ENCODE results near the gene CPSF4L. TPM values are rescaled to one million over a fixed set of nuclear protein-coding genes. Genes with fewer than 3 reads are reported as not detected.

The CPSF4L gene
- polyA plus RNA-seq, 1 of the 3 experiments (the other 2 are of a cell fraction), result 0.10 TPM

DNA sequence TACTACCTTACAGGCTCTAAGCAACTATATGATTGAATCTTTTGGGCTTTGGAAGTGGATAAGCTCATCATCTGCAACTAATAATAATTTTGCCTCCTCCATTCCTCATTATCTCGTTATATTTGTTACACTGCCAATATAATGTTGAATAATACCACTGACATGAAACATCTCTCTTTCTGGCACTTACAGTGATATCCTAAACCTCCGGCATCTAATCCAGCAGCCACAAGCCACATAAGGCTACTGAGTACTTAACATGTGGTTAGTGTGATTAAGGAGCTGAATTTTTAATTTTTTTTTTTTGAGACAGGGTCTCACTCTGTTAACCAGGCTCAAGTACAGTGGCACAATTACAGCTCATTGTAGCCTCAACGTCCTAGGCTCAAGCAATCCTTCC, 40.5 kb upstream of the CPSF4L start (continued):
- no peak for TF ChIP-seq EZH2phosphoT487 (IDR thresholded peaks at IDR 0.05; ENCODE audit: borderline replicate concordance, low read depth)
- peak; percentile 78; the same call in 1 of the 2 replicates for TF ChIP-seq NFIC (IDR thresholded peaks at IDR 0.05; ENCODE audit: borderline replicate concordance)
- peak in 1 of 2 experiments; percentile 86; a peak in 2 of 4 replicates for TF ChIP-seq EP300 (IDR thresholded peaks at IDR 0.05; ENCODE audit: borderline replicate concordance in 1 of 2, low read depth in 1 of 2, low read length in 1 of 2)
- TF ChIP-seq, protein P1, sequence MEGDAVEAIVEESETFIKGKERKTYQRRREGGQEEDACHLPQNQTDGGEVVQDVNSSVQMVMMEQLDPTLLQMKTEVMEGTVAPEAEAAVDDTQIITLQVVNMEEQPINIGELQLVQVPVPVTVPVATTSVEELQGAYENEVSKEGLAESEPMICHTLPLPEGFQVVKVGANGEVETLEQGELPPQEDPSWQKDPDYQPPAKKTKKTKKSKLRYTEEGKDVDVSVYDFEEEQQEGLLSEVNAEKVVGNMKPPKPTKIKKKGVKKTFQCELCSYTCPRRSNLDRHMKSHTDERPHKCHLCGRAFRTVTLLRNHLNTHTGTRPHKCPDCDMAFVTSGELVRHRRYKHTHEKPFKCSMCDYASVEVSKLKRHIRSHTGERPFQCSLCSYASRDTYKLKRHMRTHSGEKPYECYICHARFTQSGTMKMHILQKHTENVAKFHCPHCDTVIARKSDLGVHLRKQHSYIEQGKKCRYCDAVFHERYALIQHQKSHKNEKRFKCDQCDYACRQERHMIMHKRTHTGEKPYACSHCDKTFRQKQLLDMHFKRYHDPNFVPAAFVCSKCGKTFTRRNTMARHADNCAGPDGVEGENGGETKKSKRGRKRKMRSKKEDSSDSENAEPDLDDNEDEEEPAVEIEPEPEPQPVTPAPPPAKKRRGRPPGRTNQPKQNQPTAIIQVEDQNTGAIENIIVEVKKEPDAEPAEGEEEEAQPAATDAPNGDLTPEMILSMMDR (IDR thresholded peaks at IDR 0.05), result no peak
- peak; percentile 29 for TF ChIP-seq CHD2 (IDR thresholded peaks at IDR 0.05; ENCODE audit: low read length, partially characterized antibody)
- 0 out of 2 replicates have a peak, but pooled peaks have one; percentile 2 for TF ChIP-seq FOSL2 (IDR thresholded peaks at IDR 0.05; ENCODE audit: borderline replicate concordance, low read depth)
- TF ChIP-seq RFX5 (IDR thresholded peaks at IDR 0.05; ENCODE audit: low read length), result no peak
- no peak for TF ChIP-seq GABPA (IDR thresholded peaks at IDR 0.05; ENCODE audit: low read depth)

DNA sequence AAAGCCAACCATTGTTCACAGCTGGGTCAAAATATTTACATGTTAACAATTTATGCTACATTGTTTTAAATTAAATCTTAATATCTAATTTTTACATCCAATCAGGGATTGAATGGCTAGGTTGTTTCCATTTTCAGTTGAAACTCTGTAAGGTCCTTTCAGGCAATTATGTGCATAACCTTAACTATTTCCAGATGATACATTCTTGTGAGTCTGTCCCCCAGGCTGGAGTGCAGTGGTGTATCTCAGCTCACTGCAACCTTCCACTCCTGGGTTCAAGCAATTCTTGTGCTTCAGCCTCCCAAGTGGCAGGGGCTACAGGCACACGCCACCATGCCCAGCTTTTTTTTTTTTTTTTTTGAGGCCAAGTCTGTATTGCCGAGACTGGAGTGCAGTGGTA, 39.7 kb upstream of the CPSF4L start:
- TF ChIP-seq POLR2AphosphoS5 (IDR thresholded peaks at IDR 0.05; ENCODE audit: low read depth, low read length) (peak; percentile 25; the same call in 1 of the 2 replicates), TCF12 (IDR thresholded peaks at IDR 0.05) (peak; percentile 91), EP300 (IDR thresholded peaks at IDR 0.05; ENCODE audit: borderline replicate concordance in 1 of 2, low read depth in 1 of 2, low read length in 1 of 2) (0 out of 4 replicates have a peak, but pooled peaks of 1 of the 2 experiments have one; percentile 10), SIN3A (IDR thresholded peaks at IDR 0.05; ENCODE audit: borderline replicate concordance, low read depth, low read length) (no peak), RFX5 (IDR thresholded peaks at IDR 0.05; ENCODE audit: low read length) (no peak)
- no peak overlapping the region for H2AFZ ChIP-seq (ENCODE audit: low read depth)
- H4K20me1 ChIP-seq (ENCODE audit: insufficient read depth), result peaks cover 52% of the 10 kb centered on the region
- H3K4me2 ChIP-seq, result no peak overlapping the region; the same call in 1 of the 2 replicates
- H3K36me3 ChIP-seq (replicated peaks in 1 of 2; ENCODE audit: control insufficient read depth in 1 of 2, insufficient read depth in 2 of 2, low read length in 1 of 2), result peaks cover 0 to 4% of the 10 kb centered on the region in 2 experiments
- H3K27ac ChIP-seq (ENCODE audit: low read depth in 2 of 2, low read length in 1 of 2), result peak overlapping the region; percentile 31 to 35; a peak in 2 of 4 replicates
- peaks cover 38% of the 10 kb centered on the region for H3F3A ChIP-seq (replicated peaks; ENCODE audit: insufficient read depth)
- 87% methylated on average over 2 of the region's 2 CpGs for WGBS (ENCODE audit: low lambda C conversion rate)
- peaks cover 57 to 69% of the 10 kb centered on the region in 2 experiments for H3K4me1 ChIP-seq (ENCODE audit: control insufficient read depth in 1 of 2, insufficient read depth in 2 of 2, low read depth in 1 of 2, low read length in 1 of 2)
- DNase-seq, result no peak
- no peak overlapping the region for H3K9ac ChIP-seq
- H3K9me2 ChIP-seq, result no peaks in the 10 kb centered on the region
- no peaks in the 10 kb centered on the region for H3K27me3 ChIP-seq (ENCODE audit: insufficient read depth)
- ChIA-PET CTCF (interaction anchor here (0.7 to 2.8 kb wide), 14 partner anchors 9 to 574 kb away, joined by 3 to 21 read pairs (median 4); no protein-coding TSS in a partner anchor), POLR2A (interaction anchor here (1.1 kb wide), 1 partner anchor 41 kb away, joined by 6 read pairs; no protein-coding TSS in a partner anchor)
- H3K9me3 ChIP-seq, result no peaks in the 10 kb centered on the region
- peaks cover 100% of the 10 kb centered on the region for H3K79me2 ChIP-seq (ENCODE audit: insufficient read depth)
- H3K4me3 ChIP-seq (ENCODE audit: low read depth in 2 of 2, low read length in 1 of 2), result no peak overlapping the region

DNA sequence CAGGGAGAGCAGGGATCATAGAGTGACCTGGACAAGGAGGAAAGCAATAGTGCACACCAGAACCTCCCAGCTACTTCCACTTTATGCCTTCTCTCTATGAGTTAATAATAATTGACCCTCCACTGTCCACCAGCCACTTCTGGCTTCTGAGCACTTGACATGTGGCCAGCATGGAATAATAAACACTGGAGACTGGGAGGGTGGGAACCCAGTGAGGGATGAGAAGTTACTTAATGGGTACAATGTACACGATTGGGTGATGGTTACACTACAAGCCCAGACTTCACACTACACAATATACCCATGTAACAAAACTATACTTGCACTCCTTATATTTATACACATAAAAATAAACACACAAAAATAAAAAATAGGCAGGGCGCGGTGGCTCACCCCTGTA, 38.7 kb upstream of the CPSF4L start:
- Histone ChIP-seq H3K36me3 (replicated peaks in 1 of 2; ENCODE audit: control insufficient read depth in 1 of 2, insufficient read depth in 2 of 2, low read length in 1 of 2) (no peaks in the 10 kb centered on the region), H3F3A (replicated peaks; ENCODE audit: insufficient read depth) (peaks cover 30% of the 10 kb centered on the region), H3K27ac (ENCODE audit: low read depth in 2 of 2, low read length in 1 of 2) (no peak overlapping the region), H3K9me2 (no peaks in the 10 kb centered on the region), H3K27me3 (ENCODE audit: insufficient read depth) (no peaks in the 10 kb centered on the region), H3K9me3 (no peaks in the 10 kb centered on the region), H3K4me3 (ENCODE audit: low read depth in 2 of 2, low read length in 1 of 2) (no peak overlapping the region), H4K20me1 (ENCODE audit: insufficient read depth) (peaks cover 52% of the 10 kb centered on the region), H3K4me1 (ENCODE audit: control insufficient read depth in 1 of 2, insufficient read depth in 2 of 2, low read depth in 1 of 2, low read length in 1 of 2) (peaks cover 48 to 59% of the 10 kb centered on the region in 2 experiments), H3K4me2 (no peak overlapping the region), H2AFZ (ENCODE audit: low read depth) (no peak overlapping the region), H3K79me2 (ENCODE audit: insufficient read depth) (peaks cover 100% of the 10 kb centered on the region), H3K9ac (no peak overlapping the region)
- ChIA-PET POLR2A (interaction anchor here (0.9 kb wide), 1 partner anchor 10 kb away, joined by 3 read pairs; no protein-coding TSS in a partner anchor), CTCF (interaction anchor here (0.6 to 5.5 kb wide), 4 partner anchors 10 to 185 kb away, joined by 3 to 37 read pairs (median 10); partner anchors contain the start of gene CDC42EP4)
- WGBS (ENCODE audit: low lambda C conversion rate), result 93% methylated on average over 3 of the region's 3 CpGs
- no peak for DNase-seq
- TF ChIP-seq, protein P2, sequence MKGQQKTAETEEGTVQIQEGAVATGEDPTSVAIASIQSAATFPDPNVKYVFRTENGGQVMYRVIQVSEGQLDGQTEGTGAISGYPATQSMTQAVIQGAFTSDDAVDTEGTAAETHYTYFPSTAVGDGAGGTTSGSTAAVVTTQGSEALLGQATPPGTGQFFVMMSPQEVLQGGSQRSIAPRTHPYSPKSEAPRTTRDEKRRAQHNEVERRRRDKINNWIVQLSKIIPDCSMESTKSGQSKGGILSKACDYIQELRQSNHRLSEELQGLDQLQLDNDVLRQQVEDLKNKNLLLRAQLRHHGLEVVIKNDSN (IDR thresholded peaks at IDR 0.05; ENCODE audit: borderline replicate concordance, low read depth), result no peak
- TF ChIP-seq, protein P3, sequence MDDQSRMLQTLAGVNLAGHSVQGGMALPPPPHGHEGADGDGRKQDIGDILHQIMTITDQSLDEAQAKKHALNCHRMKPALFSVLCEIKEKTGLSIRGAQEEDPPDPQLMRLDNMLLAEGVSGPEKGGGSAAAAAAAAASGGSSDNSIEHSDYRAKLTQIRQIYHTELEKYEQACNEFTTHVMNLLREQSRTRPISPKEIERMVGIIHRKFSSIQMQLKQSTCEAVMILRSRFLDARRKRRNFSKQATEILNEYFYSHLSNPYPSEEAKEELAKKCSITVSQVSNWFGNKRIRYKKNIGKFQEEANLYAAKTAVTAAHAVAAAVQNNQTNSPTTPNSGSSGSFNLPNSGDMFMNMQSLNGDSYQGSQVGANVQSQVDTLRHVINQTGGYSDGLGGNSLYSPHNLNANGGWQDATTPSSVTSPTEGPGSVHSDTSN (IDR thresholded peaks at IDR 0.05), result no peak
- TF ChIP-seq POLR2AphosphoS5 (IDR thresholded peaks at IDR 0.05; ENCODE audit: low read depth, low read length) (no peak), JUND (IDR thresholded peaks at IDR 0.05) (no peak), GATA2 (CRISPR knock-in tag; IDR thresholded peaks at IDR 0.05) (no peak), RAD21 (IDR thresholded peaks at IDR 0.05; ENCODE audit: low read length) (no peak), MXI1 (IDR thresholded peaks at IDR 0.05; ENCODE audit: low read depth, low read length) (no peak)
- TF ChIP-seq, protein P4, sequence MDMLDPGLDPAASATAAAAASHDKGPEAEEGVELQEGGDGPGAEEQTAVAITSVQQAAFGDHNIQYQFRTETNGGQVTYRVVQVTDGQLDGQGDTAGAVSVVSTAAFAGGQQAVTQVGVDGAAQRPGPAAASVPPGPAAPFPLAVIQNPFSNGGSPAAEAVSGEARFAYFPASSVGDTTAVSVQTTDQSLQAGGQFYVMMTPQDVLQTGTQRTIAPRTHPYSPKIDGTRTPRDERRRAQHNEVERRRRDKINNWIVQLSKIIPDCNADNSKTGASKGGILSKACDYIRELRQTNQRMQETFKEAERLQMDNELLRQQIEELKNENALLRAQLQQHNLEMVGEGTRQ (IDR thresholded peaks at IDR 0.05; ENCODE audit: borderline replicate concordance, low read depth, low read length), result no peak
